ENCODE data around the gene OTOA.
"Not testable (repeated sequence)": the region's sequence is repeated elsewhere in the genome, so short reads cannot be mapped to it uniquely, and the experiment has no call there.

Gene OTOA

GRCh38 chr16:21642861-21643260 is 20.9 kb upstream of the OTOA start:
- no peak for DNase-seq

DNA sequence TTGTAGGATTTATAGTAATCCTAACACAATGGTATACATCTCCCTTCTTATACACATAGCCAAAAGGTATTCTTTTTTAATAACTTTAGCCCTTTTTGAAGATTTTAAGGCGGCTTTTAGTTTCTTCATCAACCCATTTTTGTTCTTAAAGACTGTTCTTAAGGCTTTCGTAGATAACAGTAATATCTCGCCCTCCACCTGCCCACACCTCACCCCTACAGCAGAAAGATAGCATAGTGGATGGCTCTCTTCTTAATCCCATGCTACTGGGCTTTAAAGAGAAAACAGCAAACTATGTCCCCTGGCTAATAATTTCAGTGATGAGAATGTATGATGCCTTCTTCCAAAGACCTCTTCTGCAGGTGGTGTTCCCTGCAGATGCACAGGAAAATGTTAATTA is 20.0 kb upstream of the OTOA start:
- DNase-seq: no peak

DNA sequence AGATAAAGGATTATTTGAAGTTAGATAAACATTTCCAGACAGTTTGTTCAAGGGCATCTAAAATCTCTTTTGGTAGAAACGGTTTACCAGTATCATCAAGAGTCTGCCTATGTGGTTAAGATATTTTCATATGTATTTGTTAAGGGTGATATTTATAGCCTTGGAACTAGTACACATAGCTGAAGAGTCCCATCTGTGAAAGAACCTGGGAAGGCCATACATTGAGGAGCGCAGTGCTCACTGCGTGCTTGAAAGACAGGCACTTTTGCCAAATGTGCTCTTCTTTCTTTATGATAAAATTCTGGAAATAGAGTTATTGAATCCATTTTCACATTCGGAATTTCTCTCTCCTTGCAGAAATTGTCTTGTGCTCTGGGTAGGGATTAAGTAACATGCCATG is 19.1 kb upstream of the OTOA start:
- DNase-seq: no peak

DNA sequence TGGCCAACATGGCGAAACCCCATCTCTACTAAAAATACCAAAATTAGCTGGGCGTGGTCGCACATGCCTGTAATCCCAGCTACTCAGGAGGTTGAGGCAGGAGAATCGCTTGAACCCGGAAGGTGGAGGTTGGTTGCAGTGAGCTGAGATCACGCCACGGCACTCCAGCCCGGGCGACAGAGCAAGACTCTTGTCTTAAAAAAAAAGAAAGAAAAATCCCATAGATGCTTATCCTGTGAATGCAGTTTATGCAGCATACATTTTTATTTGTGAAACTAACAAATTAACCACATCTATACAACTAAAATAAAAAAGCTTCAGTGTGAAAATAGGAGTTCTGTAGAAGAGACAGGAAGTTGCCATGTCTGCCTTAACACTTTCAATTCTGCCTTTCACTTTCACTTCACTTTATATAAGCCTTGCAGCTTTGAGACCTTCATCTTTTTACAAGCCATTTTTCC is 18.5 kb upstream of the OTOA start:
- DNase-seq: peak; percentile 53

DNA sequence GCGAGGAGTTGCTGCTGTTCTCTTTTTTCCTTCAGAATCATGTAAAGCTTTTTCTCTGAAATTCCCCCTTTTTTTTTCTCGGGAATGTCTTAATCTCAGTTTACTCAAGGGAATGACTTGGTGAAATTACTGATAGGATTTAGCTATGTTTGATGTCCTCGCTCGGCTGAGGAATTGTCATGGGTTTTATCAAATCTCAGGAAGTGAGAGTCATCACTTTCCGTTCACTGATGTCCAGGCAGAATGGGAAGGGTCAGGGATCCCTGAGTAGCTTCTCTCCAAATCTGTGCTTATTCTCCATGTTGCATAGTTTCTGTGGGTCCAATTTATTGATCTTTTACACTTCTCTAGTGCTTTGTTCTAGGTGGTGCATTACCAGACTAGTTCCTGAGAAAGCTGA is 17.7 kb upstream of the OTOA start:
- DNase-seq: no peak

- DNase-seq: peak; percentile 82
Observed at GRCh38 chr16:21646721-21647561, 16.8 kb upstream of the OTOA start.

DNA sequence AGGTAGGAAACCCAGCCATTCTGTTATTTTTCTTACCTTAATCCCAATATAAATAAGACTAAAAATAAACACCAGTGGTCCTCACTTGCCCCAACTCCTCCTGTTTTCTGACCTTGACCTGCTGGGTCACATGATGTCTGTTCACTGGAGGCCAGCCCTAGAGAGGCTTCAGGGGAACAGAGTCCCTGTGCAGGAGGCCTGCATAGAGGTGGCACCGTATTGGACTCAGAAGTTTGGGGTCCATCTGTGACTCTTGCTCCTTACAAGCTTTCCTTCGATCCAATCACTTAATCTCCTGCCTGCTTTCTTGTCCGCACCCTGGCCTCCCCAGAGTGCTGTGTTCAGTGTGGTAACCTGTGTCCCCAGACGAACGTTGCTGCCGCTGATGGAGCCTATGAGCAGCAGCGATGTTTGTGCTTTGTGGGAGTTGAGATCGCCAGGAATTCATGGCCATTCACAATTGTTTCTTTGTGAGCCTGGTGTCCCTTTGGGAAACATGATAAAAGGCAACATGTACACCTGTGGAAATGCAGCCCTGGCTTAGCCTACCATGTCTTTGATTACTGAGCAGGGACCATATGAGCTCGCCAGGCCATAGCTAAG is 16.1 kb upstream of the OTOA start:
- no peak for DNase-seq

DNA sequence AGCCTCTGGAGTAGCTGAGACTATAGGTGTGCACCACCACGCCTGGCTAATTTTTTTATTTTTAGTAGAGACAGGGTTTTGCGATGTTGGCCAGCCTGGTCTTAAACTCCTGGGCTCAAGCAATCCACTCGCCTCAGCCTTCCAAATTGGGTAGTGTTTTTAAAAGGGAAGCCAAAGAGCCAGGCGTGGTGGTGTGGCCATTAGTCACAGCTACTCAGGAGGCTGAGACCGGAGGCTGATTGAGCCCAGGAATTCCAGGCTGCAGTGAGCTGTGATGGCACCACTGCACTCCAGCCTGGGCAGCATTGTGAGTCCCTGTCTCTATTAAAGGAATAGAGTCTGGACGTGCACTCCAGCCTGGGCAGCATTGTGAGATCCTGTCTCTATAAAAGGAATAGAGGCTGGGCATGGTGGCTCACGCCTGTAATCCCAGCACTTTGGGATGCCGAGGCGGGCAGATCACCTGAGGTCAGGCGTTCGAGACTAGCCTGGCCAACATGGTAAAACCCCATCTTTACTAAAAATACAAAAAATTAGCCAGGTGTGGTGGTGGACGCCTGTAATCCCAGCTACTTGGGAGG is 13.9 kb upstream of the OTOA start:
- DNase-seq: not testable (repeated sequence)

DNA sequence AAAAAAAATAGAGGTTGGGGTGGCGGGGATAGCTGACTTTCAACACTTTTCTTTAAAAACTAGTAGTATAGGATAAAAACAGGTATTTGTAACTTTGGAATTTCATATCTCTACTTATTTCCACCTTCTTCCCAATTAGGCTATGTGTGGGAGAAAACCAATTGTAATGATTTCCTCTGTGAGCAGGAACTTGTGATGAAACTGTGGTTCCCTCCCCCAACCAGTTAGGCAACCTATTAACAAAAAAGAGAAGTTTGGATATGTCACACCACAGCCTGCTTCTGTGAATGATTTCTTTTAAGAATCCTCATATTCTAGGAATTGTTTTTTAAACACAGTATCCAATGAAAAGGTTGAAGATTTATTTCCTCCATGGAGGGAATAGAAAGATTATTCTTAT is 13.2 kb upstream of the OTOA start:
- DNase-seq: no peak

DNA sequence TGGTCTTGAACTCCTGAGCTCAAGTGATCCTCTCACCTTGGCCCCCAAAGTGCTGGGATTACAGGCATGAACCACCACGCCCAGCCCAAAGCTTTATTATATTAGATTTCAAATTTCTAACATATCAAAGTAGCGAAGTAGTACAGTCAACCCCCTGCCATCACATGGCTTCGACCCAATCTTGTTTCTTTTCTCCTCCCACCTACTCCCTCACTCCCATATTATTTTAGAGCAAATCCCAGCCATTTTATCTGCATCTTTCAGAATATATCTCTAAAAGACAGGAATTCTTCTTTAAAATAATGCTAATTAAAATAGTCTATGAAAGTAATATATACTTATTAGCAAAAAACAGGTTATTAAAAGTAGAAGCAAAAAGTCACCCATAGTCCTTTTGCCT is 12.3 kb upstream of the OTOA start:
- DNase-seq: no peak

- no peak for DNase-seq
Observed at GRCh38 chr16:21652453-21652852, 11.3 kb upstream of the OTOA start, which contains the start of gene IGSF6. TSS of gene IGSF6 (minus strand) at chr16:21652608. CDS start at chr16:21652598, 10 bp downstream.

DNA sequence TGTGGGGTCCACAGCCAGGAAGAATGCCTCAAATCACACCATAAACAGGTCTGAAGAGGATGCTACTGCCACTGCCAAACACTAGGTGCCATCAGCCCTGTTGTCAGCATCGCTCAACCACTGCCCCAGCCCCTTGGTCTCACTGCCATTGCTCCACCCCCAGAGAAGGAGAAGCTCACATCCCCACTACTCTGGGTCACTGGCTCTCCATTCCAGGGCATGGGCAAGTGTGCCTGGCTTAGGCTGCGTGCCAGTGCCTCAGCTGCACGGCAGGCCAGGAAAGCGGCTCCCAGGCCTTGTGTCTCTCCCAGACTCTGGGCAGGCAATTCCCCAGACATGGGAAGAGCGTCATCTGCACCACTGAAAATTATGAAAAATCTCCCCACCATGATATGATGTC is 10.2 kb upstream of the OTOA start:
- DNase-seq: no peak

- DNase-seq: no peak
Observed at GRCh38 chr16:21654466-21654865, 9.3 kb upstream of the OTOA start.

DNA sequence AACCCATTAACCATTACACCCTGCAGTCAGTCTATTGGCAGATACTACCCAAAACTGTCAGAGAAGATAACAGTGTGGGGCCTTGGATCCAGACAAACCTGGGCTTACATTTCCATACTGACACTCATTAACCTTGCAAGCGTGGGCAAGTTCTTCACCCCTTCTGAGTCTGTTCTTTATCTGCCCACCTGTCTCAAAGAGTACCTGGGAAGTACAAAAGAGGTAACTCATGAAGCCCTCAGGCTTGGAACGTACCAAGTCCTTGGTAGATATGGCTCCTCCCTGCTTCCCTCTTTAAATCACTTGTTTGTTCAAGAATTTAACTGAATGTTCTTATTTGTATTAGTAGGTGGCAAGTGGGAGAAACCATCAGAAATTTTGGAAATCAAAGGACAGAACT is 8.9 kb upstream of the OTOA start:
- no peak for DNase-seq

DNA sequence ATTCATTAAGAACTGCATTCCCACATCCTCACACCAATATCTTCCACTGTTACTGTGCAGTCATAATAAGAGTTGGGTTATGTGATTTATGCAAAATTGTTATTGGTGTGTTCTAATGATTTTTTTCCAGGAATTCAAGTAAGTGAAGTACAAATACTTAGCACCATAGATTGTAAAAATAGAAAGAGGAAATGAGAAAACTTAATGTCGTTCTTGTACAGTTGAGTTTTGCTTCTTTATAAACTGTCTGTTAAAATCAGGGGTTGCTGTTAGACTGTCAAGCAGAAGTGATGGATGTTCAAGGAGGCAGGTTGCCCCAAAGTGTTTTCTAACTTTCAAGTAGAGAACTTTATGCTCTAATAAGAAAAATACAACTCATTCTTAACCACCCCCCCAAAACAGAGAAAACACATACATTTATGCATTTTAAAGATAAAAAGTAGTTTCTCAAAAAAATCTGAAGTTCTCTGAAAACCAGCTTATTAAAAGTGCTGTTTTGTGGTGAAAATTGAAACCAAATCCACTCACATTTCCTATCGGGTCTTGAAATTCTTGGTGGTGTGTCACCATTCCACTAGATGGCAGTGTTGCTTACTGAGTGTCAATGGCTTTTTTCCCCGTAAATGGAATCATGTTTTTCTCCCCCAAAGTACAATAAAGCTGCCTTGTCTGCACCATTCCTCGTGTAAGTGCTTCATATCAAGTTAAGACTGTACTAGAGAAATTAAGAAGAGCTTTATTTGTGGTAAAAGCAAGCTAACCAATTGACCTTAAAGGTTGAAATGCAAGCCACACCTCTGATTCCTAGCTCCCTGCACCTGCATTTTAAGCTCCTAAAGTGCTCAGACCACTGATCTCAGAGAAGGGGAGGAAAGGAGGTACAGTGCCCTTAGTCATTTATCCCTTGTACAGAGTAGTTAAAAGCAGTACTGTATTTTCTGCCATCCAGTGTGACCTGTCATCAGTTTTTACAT is 6.7 kb upstream of the OTOA start:
- peak; percentile 38 for DNase-seq

DNA sequence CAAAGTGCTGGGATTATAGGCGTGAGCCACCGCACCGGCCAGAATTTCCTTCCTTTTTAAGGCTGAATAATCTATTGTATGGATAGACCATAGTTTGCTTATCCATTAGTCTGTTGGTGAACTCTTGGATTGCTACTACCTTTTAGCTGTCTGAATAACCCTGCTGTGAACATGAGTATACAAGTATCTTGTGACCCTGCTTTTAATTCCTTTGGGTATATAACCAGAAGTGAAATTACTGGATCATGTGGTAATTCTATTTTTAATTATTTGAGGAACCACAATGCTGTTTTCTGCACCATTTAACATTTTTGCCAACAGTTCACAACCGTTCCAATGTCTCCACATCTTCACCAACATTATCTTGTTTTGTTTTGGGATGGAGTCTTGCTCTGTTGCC is 4.6 kb upstream of the OTOA start:
- DNase-seq: no peak

- DNase-seq: no peak
Observed at GRCh38 chr16:21664801-21665492, 1.2 kb downstream of the OTOA start.

DNA sequence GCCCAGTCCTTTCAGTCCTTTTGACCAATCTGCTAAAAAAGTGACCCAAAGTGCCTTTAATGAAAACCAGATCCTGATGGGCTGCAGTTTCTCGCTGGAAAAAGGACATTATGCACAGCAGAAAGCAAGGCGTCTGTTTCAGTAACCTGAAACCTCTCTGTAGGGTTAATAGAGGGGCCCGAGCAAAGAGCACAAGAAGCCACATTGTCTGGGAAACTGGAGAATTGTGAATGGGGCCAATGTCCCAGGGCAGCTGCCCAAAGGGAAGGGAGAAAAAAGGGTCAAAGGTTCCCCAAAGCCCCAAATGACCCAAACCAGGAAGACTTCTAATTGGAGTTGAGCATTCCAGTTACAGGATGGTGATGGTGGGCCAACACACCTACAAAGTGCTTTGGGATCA is 3.0 kb downstream of the OTOA start:
- no peak for DNase-seq

DNA sequence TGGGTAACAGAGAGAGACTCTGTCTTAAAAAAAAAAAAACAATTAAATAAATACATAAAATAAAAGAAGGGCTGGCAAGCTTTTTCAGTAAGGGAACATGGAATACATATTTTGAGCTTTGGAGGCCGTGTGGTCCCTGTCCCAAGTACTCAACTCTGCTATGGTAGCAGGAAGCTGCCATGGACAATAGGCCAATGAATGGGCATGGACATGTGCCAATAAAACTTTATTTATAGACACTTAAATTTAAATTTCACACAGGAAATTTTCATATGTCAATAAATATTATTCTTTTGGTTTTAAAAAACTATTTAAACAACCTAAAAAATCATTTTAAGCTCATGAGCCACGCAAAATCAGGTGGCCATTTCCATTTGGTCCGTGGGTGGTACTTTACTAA is 3.8 kb downstream of the OTOA start:
- DNase-seq: no peak

DNA sequence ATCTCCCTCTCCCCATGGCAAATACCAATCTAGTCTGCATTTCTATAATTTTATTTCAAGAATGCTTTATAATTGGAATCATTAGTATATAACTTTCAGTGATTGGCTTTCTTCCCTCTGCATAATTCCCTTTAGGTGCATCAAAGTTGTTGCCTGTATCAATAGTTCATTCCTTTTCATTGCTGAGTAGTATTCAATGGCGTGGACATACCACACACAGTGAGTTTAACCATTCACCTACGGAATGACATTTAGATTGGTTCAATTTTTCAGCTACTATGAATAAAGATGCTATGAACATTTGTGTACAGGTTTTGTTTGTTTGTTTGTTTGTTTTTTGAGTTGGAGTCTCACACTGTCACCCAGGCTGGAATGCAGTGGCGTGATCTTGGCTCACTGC is 9.7 kb downstream of the OTOA start:
- DNase-seq: no peak

DNA sequence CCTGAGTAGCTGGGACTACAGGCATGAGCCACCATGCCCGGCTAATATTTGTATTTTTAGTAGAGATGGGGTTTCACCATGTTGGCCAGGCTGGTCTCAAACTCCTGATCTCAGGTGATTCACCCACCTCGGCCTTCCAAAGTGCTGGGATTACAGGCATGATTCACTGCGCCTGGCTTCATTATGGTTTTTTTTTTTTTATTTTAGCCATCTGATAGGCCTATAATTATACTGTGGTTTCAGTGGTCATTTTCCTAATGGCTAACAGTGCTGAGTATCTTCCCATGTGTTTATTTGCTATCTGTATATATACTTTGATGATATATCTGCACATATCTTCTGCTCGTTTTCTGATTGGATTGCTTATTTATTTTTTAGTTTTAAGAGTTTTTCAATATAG is 10.7 kb downstream of the OTOA start:
- not testable (repeated sequence) for DNase-seq

DNA sequence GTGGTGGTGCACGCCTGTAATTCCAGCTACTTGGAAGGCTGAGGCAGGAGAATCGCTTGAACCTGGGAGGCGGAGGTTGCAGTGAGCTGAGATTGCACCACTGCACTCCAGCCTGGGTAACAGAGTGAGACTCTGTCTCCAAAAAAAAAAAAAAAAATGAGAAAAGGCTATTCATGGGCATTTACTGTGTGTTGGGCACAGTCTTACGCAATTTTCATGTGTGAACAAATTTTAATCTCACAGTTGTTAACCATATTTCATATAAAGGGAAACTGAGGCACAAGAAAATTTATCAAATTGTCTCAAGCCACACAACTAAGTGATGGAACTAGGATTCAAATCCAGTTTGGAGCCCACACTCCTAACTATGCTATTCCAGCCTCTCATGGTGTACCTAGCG is 16.9 kb downstream of the OTOA start:
- DNase-seq: not testable (repeated sequence)
